Adrenal gland (tissue), 5 donors: Measurements from ENCODE around the gene ATP8A2.

Source experiments
- POLR2A ChIP-seq, 2 donors: fragments of 450-650 bp; IDR thresholded peaks; one replicate each; pipeline ENCODE4 v1.6.1; 2017; ENCODE audit warnings: antibody characterized with exemption in 2 of 2, mild to moderate bottlenecking in 2 of 2, moderate library complexity in 1 of 2
- TF ChIP-seq, protein P1 (sequence below), 6 experiments: fragments of 450-650 bp in 4 of 6; fragments of 200-600 bp in 2 of 6; sonication (generic) in 1 of 6; IDR thresholded peaks; 1 replicate in 5 of 6; 2 replicates in 1 of 6; pipeline versions ENCODE4 v1.5.1 to v1.8.0; 2016 to 2021; ENCODE audit warnings: antibody characterized with exemption in 6 of 6, mild to moderate bottlenecking in 2 of 6, moderate library complexity in 1 of 6
- donor health status: DM: no; HTN: no; CAD: no.

DNA sequence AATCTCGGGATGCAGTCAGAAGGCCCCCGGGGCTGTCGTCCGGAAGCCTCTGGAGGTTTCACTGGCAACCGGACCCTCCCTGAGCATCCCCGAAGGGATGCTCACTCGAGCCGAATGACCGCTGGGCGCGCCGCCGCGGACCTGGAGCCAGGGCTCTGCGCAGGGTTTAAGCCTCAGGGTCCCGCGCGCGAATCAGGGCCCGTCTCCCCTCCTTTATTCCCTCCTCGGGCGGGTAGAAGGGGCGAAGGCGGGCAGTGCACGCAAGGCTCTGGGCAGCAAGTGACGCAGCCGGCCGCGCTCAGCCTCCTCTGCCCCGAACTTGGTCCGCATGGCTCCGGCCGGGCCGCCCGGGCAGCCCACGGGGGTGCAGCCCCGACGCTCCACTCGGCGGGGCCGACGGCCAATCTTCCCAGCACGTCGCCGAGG, 679.5 kb downstream of the ATP8A2 start:
- TF ChIP-seq, protein P1, sequence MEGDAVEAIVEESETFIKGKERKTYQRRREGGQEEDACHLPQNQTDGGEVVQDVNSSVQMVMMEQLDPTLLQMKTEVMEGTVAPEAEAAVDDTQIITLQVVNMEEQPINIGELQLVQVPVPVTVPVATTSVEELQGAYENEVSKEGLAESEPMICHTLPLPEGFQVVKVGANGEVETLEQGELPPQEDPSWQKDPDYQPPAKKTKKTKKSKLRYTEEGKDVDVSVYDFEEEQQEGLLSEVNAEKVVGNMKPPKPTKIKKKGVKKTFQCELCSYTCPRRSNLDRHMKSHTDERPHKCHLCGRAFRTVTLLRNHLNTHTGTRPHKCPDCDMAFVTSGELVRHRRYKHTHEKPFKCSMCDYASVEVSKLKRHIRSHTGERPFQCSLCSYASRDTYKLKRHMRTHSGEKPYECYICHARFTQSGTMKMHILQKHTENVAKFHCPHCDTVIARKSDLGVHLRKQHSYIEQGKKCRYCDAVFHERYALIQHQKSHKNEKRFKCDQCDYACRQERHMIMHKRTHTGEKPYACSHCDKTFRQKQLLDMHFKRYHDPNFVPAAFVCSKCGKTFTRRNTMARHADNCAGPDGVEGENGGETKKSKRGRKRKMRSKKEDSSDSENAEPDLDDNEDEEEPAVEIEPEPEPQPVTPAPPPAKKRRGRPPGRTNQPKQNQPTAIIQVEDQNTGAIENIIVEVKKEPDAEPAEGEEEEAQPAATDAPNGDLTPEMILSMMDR (IDR thresholded peaks at IDR 0.05) = no peak
- no peak for TF ChIP-seq POLR2A (IDR thresholded peaks at IDR 0.05)
